ENCODE measurements around the gene ADAM10. TPM values are rescaled to one million over a fixed set of nuclear protein-coding genes. Genes with fewer than 3 reads are reported as not detected.

The ADAM10 gene
- total RNA-seq, 1 experiment from 2014 or later: 159 TPM

DNA sequence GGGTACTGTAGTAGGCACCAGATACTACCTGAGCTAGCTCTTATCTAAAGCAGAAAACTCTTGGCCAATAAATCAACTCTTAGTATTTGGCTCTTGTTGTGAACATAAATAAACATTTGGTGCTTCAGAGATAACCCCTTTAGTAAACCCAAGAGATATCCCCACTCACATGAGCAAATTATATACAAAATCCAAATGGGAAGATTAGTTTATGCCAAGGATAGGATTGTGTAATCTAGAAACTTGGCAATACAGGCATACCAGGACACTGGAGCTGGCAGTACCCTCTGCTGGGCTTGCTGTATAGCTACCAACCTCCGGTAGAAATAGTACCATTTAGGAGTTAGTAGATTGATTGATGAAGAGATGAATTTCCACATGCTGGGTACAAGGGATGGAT, 190.7 kb downstream of the ADAM10 start:
- Histone ChIP-seq H3K4me1 (ENCODE audit: insufficient read depth, low read length) (no peaks in the 10 kb centered on the region), H3K14ac (ENCODE audit: insufficient read depth, low read length) (no peak overlapping the region), H2BK12ac (ENCODE audit: insufficient read length, low read depth, low read length) (no peak overlapping the region), H3K18ac (ENCODE audit: insufficient read length, low read depth, low read length) (no peak overlapping the region), H3K23me2 (ENCODE audit: insufficient read length, low read depth, low read length, poor library complexity, severe bottlenecking) (no peaks in the 10 kb centered on the region), H3K9me3 (ENCODE audit: control insufficient read depth, low read depth, low read length) (no peaks in the 10 kb centered on the region), H3K79me2 (ENCODE audit: insufficient read depth, low read length) (no peaks in the 10 kb centered on the region), H3K4ac (ENCODE audit: low read depth, low read length) (no peak overlapping the region), H3K27ac (ENCODE audit: insufficient read length, low read depth, low read length) (no peak overlapping the region), H3K9ac (ENCODE audit: extremely low read depth, insufficient read length, low read length) (no peak overlapping the region), H2BK15ac (ENCODE audit: low read depth, low read length) (no peak overlapping the region), H2BK5ac (ENCODE audit: insufficient read length, low read length) (no peak overlapping the region), H4K5ac (ENCODE audit: insufficient read length, low read depth, low read length) (no peak overlapping the region), H3K27me3 (ENCODE audit: insufficient read depth, low read length) (no peaks in the 10 kb centered on the region), H2AFZ (ENCODE audit: low read length) (no peak overlapping the region), H3K23ac (ENCODE audit: insufficient read length, low read depth, low read length) (no peak overlapping the region), H4K20me1 (ENCODE audit: control insufficient read depth, insufficient read depth, insufficient read length) (no peaks in the 10 kb centered on the region), H2AK5ac (ENCODE audit: insufficient read length, low read length) (no peak overlapping the region), H2BK120ac (ENCODE audit: low read depth, low read length, poor library complexity, severe bottlenecking) (no peak overlapping the region), H3K79me1 (ENCODE audit: insufficient read depth, low read depth, low read length, poor library complexity, severe bottlenecking) (no peaks in the 10 kb centered on the region), H3K4me2 (ENCODE audit: insufficient read depth, insufficient read length, low read length) (no peak overlapping the region), H4K91ac (ENCODE audit: insufficient read length, low read depth, low read length) (no peak overlapping the region), H2BK20ac (ENCODE audit: low read depth, low read length, poor library complexity, severe bottlenecking) (no peak overlapping the region), H3K56ac (ENCODE audit: insufficient read length, low read depth, low read length) (no peak overlapping the region), H4K8ac (replicated peaks; ENCODE audit: insufficient read length, low read depth, low read length) (no peak overlapping the region), H3T11ph (ENCODE audit: low read length) (no peak overlapping the region)
- Mint-ChIP-seq H3K27me3 (ENCODE audit: low read depth) (0 out of 2 replicates have a peak, but pooled peaks cover under 1% of the 10 kb centered on the region), H3K27ac (no peak overlapping the region), H3K4me3 (no peak overlapping the region), H3K36me3 (ENCODE audit: insufficient read depth in 1 of 3, low read depth in 3 of 3) (peaks cover 0 to 15% (median 6%) of the 10 kb centered on the region in 3 experiments; a peak in 3 of 7 replicates), H3K4me1 (peaks cover 30 to 36% of the 10 kb centered on the region in 2 experiments), H3K9me3 (peaks cover 8 to 15% of the 10 kb centered on the region in 2 experiments; a peak in 3 of 5 replicates)
- WGBS (ENCODE audit: extremely low coverage, insufficient read length, low lambda C conversion rate): no CpG with 5 or more reads among the region's 1 CpG
- no peak for DNase-seq
- TF ChIP-seq, protein P1, sequence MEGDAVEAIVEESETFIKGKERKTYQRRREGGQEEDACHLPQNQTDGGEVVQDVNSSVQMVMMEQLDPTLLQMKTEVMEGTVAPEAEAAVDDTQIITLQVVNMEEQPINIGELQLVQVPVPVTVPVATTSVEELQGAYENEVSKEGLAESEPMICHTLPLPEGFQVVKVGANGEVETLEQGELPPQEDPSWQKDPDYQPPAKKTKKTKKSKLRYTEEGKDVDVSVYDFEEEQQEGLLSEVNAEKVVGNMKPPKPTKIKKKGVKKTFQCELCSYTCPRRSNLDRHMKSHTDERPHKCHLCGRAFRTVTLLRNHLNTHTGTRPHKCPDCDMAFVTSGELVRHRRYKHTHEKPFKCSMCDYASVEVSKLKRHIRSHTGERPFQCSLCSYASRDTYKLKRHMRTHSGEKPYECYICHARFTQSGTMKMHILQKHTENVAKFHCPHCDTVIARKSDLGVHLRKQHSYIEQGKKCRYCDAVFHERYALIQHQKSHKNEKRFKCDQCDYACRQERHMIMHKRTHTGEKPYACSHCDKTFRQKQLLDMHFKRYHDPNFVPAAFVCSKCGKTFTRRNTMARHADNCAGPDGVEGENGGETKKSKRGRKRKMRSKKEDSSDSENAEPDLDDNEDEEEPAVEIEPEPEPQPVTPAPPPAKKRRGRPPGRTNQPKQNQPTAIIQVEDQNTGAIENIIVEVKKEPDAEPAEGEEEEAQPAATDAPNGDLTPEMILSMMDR (conservative IDR thresholded peaks at IDR 0.05): no peak

Measured in H9 (cell line).